HEK293 (cell line): Measurements from ENCODE around the gene DAPK2.

Source experiments
- HOXC10 ChIP-seq: sonication (generic); formaldehyde crosslinking; IDR thresholded peaks from 2 replicates; pipeline ENCODE4 v1.8.1; 2023; ENCODE audit warnings: mild to moderate bottlenecking, missing genetic modification reagents
- ZBTB1 ChIP-seq: fragments of 450-650 bp; formaldehyde crosslinking; IDR thresholded peaks from 2 replicates; pipeline ENCODE4 v1.5.1; 2016; ENCODE audit warnings: missing biosample characterization, missing genetic modification characterization
- ZBTB21 ChIP-seq: fragments of 450-650 bp; formaldehyde crosslinking; IDR thresholded peaks from 2 replicates; pipeline ENCODE4 v1.5.1; 2017; ENCODE audit warnings: missing biosample characterization, missing genetic modification characterization
- ZNF114 ChIP-seq: fragments of 450-650 bp; formaldehyde crosslinking; IDR thresholded peaks from 2 replicates; pipeline ENCODE4 v1.5.0; 2017; ENCODE audit warnings: missing biosample characterization, missing genetic modification characterization
- ZNF24 ChIP-seq: fragments of 450-650 bp; formaldehyde crosslinking; IDR thresholded peaks from 2 replicates; pipeline ENCODE4 v1.5.1; 2016; ENCODE audit warnings: missing biosample characterization, missing genetic modification characterization
- ZNF311 ChIP-seq: fragments of 450-650 bp; formaldehyde crosslinking; IDR thresholded peaks from 2 replicates; pipeline ENCODE4 v1.5.1; 2017; ENCODE audit warnings: missing biosample characterization, missing genetic modification characterization, borderline replicate concordance
- ZNF530 ChIP-seq: fragments of 450-650 bp; formaldehyde crosslinking; IDR thresholded peaks from 2 replicates; pipeline ENCODE4 v1.5.1; 2016; ENCODE audit warnings: low read depth, missing biosample characterization, missing genetic modification characterization
- TF ChIP-seq, protein P1 (sequence below): fragments of 450-650 bp; formaldehyde crosslinking; IDR thresholded peaks from 2 replicates; pipeline ENCODE4 v1.5.1; 2016; ENCODE audit warnings: missing biosample characterization, missing genetic modification characterization
- TF ChIP-seq, protein P2 (sequence below): fragments of 450-650 bp; IDR thresholded peaks from 2 replicates; pipeline ENCODE4 v1.5.1; 2018; ENCODE audit warnings: missing biosample characterization, missing genetic modification characterization
- TF ChIP-seq, protein P3 (sequence below): fragments of 450-650 bp; formaldehyde crosslinking; IDR thresholded peaks from 2 replicates; pipeline ENCODE4 v1.5.1; 2016; ENCODE audit warnings: missing biosample characterization, missing genetic modification characterization, low read depth
- TF ChIP-seq, protein P4 (sequence below): fragments of 450-650 bp; formaldehyde crosslinking; IDR thresholded peaks from 2 replicates; pipeline ENCODE4 v1.5.1; 2016; ENCODE audit warnings: missing biosample characterization, missing genetic modification characterization
- TF ChIP-seq, protein P5 (sequence below): fragments of 450-650 bp; formaldehyde crosslinking; IDR thresholded peaks from 2 replicates; pipeline ENCODE4 v1.5.1; 2016; ENCODE audit warnings: missing biosample characterization, missing genetic modification characterization
- TF ChIP-seq, protein P6 (sequence below): fragments of 450-650 bp; formaldehyde crosslinking; IDR thresholded peaks from 2 replicates; pipeline ENCODE4 v1.5.1; 2016; ENCODE audit warnings: missing biosample characterization, missing genetic modification characterization
- TF ChIP-seq, protein P7 (sequence below): fragments of 450-650 bp; formaldehyde crosslinking; IDR thresholded peaks from 2 replicates; pipeline ENCODE4 v1.5.1; 2016; ENCODE audit warnings: missing biosample characterization, missing genetic modification characterization, low read depth

DNA sequence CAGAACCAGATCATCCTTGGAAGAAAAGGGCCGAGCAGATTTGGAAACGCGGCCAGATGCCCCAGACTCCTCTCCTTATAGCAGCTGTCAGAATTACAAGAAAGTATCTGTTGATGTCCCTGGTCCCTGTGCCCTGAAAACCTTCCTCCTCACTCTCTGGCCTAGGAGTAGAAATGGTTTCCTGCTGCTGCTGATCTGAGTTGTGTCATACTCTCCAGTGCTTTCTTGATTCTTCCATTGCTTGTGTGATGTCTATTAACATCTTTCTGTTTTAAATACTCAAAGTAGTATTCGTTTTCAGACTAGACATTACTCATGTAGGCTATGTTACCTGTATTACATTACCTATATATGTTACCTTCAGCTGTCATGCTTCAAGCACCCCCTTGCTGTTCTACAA, 185.7 kb downstream of the DAPK2 start:
- TF ChIP-seq, protein P1, sequence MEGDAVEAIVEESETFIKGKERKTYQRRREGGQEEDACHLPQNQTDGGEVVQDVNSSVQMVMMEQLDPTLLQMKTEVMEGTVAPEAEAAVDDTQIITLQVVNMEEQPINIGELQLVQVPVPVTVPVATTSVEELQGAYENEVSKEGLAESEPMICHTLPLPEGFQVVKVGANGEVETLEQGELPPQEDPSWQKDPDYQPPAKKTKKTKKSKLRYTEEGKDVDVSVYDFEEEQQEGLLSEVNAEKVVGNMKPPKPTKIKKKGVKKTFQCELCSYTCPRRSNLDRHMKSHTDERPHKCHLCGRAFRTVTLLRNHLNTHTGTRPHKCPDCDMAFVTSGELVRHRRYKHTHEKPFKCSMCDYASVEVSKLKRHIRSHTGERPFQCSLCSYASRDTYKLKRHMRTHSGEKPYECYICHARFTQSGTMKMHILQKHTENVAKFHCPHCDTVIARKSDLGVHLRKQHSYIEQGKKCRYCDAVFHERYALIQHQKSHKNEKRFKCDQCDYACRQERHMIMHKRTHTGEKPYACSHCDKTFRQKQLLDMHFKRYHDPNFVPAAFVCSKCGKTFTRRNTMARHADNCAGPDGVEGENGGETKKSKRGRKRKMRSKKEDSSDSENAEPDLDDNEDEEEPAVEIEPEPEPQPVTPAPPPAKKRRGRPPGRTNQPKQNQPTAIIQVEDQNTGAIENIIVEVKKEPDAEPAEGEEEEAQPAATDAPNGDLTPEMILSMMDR = no peak
- TF ChIP-seq ZBTB1 (no peak), ZNF530 (tag by site-specific recombination) (no peak), ZNF311 (tag by site-specific recombination) (no peak), ZBTB21 (no peak), ZNF24 (no peak), ZNF114 (tag by site-specific recombination) (no peak), HOXC10 (no peak)
- TF ChIP-seq, protein P2, sequence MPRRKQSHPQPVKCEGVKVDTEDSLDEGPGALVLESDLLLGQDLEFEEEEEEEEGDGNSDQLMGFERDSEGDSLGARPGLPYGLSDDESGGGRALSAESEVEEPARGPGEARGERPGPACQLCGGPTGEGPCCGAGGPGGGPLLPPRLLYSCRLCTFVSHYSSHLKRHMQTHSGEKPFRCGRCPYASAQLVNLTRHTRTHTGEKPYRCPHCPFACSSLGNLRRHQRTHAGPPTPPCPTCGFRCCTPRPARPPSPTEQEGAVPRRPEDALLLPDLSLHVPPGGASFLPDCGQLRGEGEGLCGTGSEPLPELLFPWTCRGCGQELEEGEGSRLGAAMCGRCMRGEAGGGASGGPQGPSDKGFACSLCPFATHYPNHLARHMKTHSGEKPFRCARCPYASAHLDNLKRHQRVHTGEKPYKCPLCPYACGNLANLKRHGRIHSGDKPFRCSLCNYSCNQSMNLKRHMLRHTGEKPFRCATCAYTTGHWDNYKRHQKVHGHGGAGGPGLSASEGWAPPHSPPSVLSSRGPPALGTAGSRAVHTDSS (tag by site-specific recombination) = no peak
- TF ChIP-seq, protein P3, sequence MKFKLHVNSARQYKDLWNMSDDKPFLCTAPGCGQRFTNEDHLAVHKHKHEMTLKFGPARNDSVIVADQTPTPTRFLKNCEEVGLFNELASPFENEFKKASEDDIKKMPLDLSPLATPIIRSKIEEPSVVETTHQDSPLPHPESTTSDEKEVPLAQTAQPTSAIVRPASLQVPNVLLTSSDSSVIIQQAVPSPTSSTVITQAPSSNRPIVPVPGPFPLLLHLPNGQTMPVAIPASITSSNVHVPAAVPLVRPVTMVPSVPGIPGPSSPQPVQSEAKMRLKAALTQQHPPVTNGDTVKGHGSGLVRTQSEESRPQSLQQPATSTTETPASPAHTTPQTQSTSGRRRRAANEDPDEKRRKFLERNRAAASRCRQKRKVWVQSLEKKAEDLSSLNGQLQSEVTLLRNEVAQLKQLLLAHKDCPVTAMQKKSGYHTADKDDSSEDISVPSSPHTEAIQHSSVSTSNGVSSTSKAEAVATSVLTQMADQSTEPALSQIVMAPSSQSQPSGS (tag by site-specific recombination) = no peak
- TF ChIP-seq, protein P4, sequence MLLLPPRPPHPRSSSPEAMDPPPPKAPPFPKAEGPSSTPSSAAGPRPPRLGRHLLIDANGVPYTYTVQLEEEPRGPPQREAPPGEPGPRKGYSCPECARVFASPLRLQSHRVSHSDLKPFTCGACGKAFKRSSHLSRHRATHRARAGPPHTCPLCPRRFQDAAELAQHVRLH (tag by site-specific recombination) = no peak
- TF ChIP-seq, protein P5, sequence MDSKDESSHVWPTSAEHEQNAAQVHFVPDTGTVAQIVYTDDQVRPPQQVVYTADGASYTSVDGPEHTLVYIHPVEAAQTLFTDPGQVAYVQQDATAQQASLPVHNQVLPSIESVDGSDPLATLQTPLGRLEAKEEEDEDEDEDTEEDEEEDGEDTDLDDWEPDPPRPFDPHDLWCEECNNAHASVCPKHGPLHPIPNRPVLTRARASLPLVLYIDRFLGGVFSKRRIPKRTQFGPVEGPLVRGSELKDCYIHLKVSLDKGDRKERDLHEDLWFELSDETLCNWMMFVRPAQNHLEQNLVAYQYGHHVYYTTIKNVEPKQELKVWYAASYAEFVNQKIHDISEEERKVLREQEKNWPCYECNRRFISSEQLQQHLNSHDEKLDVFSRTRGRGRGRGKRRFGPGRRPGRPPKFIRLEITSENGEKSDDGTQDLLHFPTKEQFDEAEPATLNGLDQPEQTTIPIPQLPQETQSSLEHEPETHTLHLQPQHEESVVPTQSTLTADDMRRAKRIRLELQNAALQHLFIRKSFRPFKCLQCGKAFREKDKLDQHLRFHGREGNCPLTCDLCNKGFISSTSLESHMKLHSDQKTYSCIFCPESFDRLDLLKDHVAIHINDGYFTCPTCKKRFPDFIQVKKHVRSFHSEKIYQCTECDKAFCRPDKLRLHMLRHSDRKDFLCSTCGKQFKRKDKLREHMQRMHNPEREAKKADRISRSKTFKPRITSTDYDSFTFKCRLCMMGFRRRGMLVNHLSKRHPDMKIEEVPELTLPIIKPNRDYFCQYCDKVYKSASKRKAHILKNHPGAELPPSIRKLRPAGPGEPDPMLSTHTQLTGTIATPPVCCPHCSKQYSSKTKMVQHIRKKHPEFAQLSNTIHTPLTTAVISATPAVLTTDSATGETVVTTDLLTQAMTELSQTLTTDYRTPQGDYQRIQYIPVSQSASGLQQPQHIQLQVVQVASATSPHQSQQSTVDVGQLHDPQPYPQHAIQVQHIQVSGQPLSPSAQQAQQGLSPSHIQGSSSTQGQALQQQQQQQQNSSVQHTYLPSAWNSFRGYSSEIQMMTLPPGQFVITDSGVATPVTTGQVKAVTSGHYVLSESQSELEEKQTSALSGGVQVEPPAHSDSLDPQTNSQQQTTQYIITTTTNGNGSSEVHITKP (tag by site-specific recombination) = no peak
- TF ChIP-seq, protein P6, sequence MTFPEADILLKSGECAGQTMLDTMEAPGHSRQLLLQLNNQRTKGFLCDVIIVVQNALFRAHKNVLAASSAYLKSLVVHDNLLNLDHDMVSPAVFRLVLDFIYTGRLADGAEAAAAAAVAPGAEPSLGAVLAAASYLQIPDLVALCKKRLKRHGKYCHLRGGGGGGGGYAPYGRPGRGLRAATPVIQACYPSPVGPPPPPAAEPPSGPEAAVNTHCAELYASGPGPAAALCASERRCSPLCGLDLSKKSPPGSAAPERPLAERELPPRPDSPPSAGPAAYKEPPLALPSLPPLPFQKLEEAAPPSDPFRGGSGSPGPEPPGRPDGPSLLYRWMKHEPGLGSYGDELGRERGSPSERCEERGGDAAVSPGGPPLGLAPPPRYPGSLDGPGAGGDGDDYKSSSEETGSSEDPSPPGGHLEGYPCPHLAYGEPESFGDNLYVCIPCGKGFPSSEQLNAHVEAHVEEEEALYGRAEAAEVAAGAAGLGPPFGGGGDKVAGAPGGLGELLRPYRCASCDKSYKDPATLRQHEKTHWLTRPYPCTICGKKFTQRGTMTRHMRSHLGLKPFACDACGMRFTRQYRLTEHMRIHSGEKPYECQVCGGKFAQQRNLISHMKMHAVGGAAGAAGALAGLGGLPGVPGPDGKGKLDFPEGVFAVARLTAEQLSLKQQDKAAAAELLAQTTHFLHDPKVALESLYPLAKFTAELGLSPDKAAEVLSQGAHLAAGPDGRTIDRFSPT (tag by site-specific recombination) = no peak
- TF ChIP-seq, protein P7, sequence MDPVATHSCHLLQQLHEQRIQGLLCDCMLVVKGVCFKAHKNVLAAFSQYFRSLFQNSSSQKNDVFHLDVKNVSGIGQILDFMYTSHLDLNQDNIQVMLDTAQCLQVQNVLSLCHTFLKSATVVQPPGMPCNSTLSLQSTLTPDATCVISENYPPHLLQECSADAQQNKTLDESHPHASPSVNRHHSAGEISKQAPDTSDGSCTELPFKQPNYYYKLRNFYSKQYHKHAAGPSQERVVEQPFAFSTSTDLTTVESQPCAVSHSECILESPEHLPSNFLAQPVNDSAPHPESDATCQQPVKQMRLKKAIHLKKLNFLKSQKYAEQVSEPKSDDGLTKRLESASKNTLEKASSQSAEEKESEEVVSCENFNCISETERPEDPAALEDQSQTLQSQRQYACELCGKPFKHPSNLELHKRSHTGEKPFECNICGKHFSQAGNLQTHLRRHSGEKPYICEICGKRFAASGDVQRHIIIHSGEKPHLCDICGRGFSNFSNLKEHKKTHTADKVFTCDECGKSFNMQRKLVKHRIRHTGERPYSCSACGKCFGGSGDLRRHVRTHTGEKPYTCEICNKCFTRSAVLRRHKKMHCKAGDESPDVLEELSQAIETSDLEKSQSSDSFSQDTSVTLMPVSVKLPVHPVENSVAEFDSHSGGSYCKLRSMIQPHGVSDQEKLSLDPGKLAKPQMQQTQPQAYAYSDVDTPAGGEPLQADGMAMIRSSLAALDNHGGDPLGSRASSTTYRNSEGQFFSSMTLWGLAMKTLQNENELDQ (tag by site-specific recombination) = no peak
